ENCODE measurements around the gene RAP2A. TPM values are rescaled to one million over a fixed set of nuclear protein-coding genes. Genes with fewer than 3 reads are reported as not detected.

The RAP2A gene
- total RNA-seq, 1 experiment from 2014 or later, result 32.1 TPM

DNA sequence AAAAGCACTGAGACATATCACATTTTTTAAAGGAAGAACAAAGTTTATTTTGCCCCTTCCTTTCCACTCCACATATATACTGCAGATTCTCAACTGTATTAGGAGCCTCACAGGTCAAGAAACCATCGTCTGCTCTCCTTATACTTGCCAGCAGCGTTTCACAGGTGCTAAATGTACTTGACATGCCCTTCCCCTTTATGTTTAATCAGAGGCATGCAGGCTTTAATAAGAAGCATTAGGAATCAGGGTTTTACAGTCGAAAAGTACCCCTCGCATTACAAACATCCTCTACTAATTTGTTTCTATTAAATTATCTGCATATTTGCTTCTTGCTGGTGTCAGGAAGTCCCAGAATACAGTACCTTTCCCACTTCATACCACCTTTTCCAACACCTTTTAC lies 3.7 kb upstream of the RAP2A start:
- Histone ChIP-seq H2BK20ac (ENCODE audit: low read depth, low read length, poor library complexity, severe bottlenecking) (no peak overlapping the region), H4K91ac (ENCODE audit: insufficient read length, low read depth, low read length) (no peak overlapping the region), H4K8ac (replicated peaks; ENCODE audit: insufficient read length, low read depth, low read length) (no peak overlapping the region), H3K79me2 (ENCODE audit: insufficient read depth, low read length) (peaks cover 1% of the 10 kb centered on the region; the same call in 1 of the 2 replicates), H3K9me3 (ENCODE audit: control insufficient read depth, low read depth, low read length) (no peaks in the 10 kb centered on the region), H2AK5ac (ENCODE audit: insufficient read length, low read length) (no peak overlapping the region), H3K27me3 (ENCODE audit: insufficient read depth, low read length) (no peaks in the 10 kb centered on the region), H3T11ph (ENCODE audit: low read length) (no peak overlapping the region), H3K27ac (ENCODE audit: insufficient read length, low read depth, low read length) (no peak overlapping the region), H4K5ac (ENCODE audit: insufficient read length, low read depth, low read length) (no peak overlapping the region), H2BK120ac (ENCODE audit: low read depth, low read length, poor library complexity, severe bottlenecking) (no peak overlapping the region), H2AFZ (ENCODE audit: low read length) (no peak overlapping the region), H4K20me1 (ENCODE audit: control insufficient read depth, insufficient read depth, insufficient read length) (no peaks in the 10 kb centered on the region), H3K4ac (ENCODE audit: low read depth, low read length) (no peak overlapping the region), H2BK5ac (ENCODE audit: insufficient read length, low read length) (no peak overlapping the region), H3K56ac (ENCODE audit: insufficient read length, low read depth, low read length) (no peak overlapping the region), H3K23ac (ENCODE audit: insufficient read length, low read depth, low read length) (no peak overlapping the region), H3K4me2 (ENCODE audit: insufficient read depth, insufficient read length, low read length) (no peak overlapping the region), H3K18ac (ENCODE audit: insufficient read length, low read depth, low read length) (no peak overlapping the region), H3K14ac (ENCODE audit: insufficient read depth, low read length) (no peak overlapping the region), H2BK15ac (ENCODE audit: low read depth, low read length) (no peak overlapping the region), H3K4me1 (ENCODE audit: insufficient read depth, low read length) (peaks cover 6% of the 10 kb centered on the region), H3K79me1 (ENCODE audit: insufficient read depth, low read depth, low read length, poor library complexity, severe bottlenecking) (no peaks in the 10 kb centered on the region), H2BK12ac (ENCODE audit: insufficient read length, low read depth, low read length) (no peak overlapping the region), H3K9ac (ENCODE audit: extremely low read depth, insufficient read length, low read length) (no peak overlapping the region), H3K23me2 (ENCODE audit: insufficient read length, low read depth, low read length, poor library complexity, severe bottlenecking) (peaks cover 10% of the 10 kb centered on the region)
- no CpG with 5 or more reads among the region's 4 CpGs for WGBS (ENCODE audit: extremely low coverage, insufficient read length, low lambda C conversion rate)
- H3K27ac Mint-ChIP-seq, result peak overlapping the region in 1 of 3 experiments; percentile 3; a peak in 1 of 7 replicates
- H3K27me3 Mint-ChIP-seq (ENCODE audit: low read depth), result peaks cover 2% of the 10 kb centered on the region; the same call in 1 of the 2 replicates
- peaks cover 20 to 21% of the 10 kb centered on the region in 2 experiments for H3K4me1 Mint-ChIP-seq
- H3K36me3 Mint-ChIP-seq (ENCODE audit: insufficient read depth in 1 of 3, low read depth in 3 of 3), result no peaks in the 10 kb centered on the region
- H3K9me3 Mint-ChIP-seq, result no peaks in the 10 kb centered on the region; a peak in 1 of 5 replicates
- TF ChIP-seq, protein P1, sequence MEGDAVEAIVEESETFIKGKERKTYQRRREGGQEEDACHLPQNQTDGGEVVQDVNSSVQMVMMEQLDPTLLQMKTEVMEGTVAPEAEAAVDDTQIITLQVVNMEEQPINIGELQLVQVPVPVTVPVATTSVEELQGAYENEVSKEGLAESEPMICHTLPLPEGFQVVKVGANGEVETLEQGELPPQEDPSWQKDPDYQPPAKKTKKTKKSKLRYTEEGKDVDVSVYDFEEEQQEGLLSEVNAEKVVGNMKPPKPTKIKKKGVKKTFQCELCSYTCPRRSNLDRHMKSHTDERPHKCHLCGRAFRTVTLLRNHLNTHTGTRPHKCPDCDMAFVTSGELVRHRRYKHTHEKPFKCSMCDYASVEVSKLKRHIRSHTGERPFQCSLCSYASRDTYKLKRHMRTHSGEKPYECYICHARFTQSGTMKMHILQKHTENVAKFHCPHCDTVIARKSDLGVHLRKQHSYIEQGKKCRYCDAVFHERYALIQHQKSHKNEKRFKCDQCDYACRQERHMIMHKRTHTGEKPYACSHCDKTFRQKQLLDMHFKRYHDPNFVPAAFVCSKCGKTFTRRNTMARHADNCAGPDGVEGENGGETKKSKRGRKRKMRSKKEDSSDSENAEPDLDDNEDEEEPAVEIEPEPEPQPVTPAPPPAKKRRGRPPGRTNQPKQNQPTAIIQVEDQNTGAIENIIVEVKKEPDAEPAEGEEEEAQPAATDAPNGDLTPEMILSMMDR (conservative IDR thresholded peaks at IDR 0.05), result no peak
- DNase-seq, result no peak
- H3K4me3 Mint-ChIP-seq, result no peak overlapping the region
